Peyer's patch (tissue), 4 donors: Measurements from ENCODE around the gene BRD2. TPM values are rescaled to one million over a fixed set of nuclear protein-coding genes. Genes with fewer than 3 reads are reported as not detected.
A peak's percentile ranks its signal among the peaks of the same experiment; 100 is the strongest.

Experiments used
- DNase-seq, 3 donors: peaks; one replicate each; pipeline ENCODE4 v3.0.0-alpha.2; 2017 to 2019
- H3K27ac ChIP-seq, 4 donors: fragments of 200-600 bp; sonication (generic); one replicate each; pipeline ENCODE4 v1.5.1; 2016 to 2019
- H3K27me3 ChIP-seq, 2 donors: fragments of 200-600 bp; sonication (generic); one replicate each; pipeline ENCODE4 v1.5.1; 2019
- H3K36me3 ChIP-seq, 3 donors: fragments of 200-600 bp; sonication (generic); one replicate each; pipeline ENCODE4 v1.5.1; 2016 to 2019
- H3K4me1 ChIP-seq, 4 donors: fragments of 200-600 bp; sonication (generic); one replicate each; pipeline ENCODE4 v1.5.1; 2016 to 2019
- H3K4me3 ChIP-seq, 4 donors: fragments of 200-600 bp; sonication (generic); 1 replicate in 3 of 4; 2 replicates in 1 of 4; pipeline ENCODE4 v1.5.1; 2016 to 2019; ENCODE audit warnings: mild to moderate bottlenecking in 1 of 4
- H3K9me3 ChIP-seq, 4 donors: fragments of 200-600 bp; sonication (generic); one replicate each; pipeline ENCODE4 v1.5.1; 2016 to 2019; ENCODE audit warnings: mild to moderate bottlenecking in 1 of 4
- POLR2A ChIP-seq, 2 donors: fragments of 450-650 bp; IDR thresholded peaks; one replicate each; pipeline ENCODE4 v1.5.1; 2017; ENCODE audit warnings: antibody characterized with exemption in 2 of 2, mild to moderate bottlenecking in 2 of 2, moderate library complexity in 2 of 2
- total RNA-seq, 4 donors: library from RNA; depleted of rRNA; stranded (reverse); fragments of >200 nt; gene quantifications; one replicate each; pipeline ENCODE4 v1.1.0, GENCODE V29; 2016
- TF ChIP-seq, protein P1 (sequence below), 6 experiments: fragments of 450-650 bp in 4 of 6; fragments of 200-600 bp in 2 of 6; sonication (generic) in 1 of 6; IDR thresholded peaks; one replicate each; pipeline ENCODE4 v1.5.1; 2017 to 2019; ENCODE audit warnings: antibody characterized with exemption in 6 of 6, mild to moderate bottlenecking in 3 of 6, moderate library complexity in 1 of 6

Gene BRD2
- total RNA-seq, 4 donors from 2014 or later = 146 to 525 (median 205) TPM

DNA sequence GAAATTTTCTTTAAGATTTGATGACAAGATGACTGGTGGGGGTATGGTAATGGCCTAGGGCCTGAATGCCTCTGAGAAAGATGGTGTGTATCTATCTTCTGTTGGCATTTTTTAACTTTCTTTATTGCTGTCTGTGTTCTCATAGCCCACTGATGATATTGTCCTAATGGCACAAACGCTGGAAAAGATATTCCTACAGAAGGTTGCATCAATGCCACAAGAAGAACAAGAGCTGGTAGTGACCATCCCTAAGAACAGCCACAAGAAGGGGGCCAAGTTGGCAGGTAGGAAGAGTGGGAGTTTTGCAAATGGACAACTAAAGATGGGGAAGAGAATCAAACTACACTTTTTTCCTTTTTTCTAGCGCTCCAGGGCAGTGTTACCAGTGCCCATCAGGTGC, 7.5 kb downstream of the BRD2 start:
- H3K4me3 ChIP-seq = no peak overlapping the region
- no peaks in the 10 kb centered on the region for H3K9me3 ChIP-seq
- H3K4me1 ChIP-seq = peaks cover 0 to 58% (median 5%) of the 10 kb centered on the region in 4 donors
- H3K27ac ChIP-seq = no peak overlapping the region
- H3K36me3 ChIP-seq = peaks cover 3 to 76% (median 3%) of the 10 kb centered on the region in 3 donors
- no peak for TF ChIP-seq POLR2A (IDR thresholded peaks at IDR 0.05)
- TF ChIP-seq, protein P1, sequence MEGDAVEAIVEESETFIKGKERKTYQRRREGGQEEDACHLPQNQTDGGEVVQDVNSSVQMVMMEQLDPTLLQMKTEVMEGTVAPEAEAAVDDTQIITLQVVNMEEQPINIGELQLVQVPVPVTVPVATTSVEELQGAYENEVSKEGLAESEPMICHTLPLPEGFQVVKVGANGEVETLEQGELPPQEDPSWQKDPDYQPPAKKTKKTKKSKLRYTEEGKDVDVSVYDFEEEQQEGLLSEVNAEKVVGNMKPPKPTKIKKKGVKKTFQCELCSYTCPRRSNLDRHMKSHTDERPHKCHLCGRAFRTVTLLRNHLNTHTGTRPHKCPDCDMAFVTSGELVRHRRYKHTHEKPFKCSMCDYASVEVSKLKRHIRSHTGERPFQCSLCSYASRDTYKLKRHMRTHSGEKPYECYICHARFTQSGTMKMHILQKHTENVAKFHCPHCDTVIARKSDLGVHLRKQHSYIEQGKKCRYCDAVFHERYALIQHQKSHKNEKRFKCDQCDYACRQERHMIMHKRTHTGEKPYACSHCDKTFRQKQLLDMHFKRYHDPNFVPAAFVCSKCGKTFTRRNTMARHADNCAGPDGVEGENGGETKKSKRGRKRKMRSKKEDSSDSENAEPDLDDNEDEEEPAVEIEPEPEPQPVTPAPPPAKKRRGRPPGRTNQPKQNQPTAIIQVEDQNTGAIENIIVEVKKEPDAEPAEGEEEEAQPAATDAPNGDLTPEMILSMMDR (IDR thresholded peaks at IDR 0.05) = no peak
- H3K27me3 ChIP-seq = no peaks in the 10 kb centered on the region
- no peak for DNase-seq

GRCh38 chr6:32976334-32977069, 8.1 kb downstream of the BRD2 start:
- H3K4me3 ChIP-seq = no peak overlapping the region
- H3K36me3 ChIP-seq = peaks cover 3 to 82% (median 3%) of the 10 kb centered on the region in 3 donors
- no peak for DNase-seq
- peaks cover 0 to 62% (median 5%) of the 10 kb centered on the region in 4 donors for H3K4me1 ChIP-seq
- no peaks in the 10 kb centered on the region for H3K27me3 ChIP-seq
- no peak overlapping the region for H3K27ac ChIP-seq
- no peaks in the 10 kb centered on the region for H3K9me3 ChIP-seq
- TF ChIP-seq, protein P1 (IDR thresholded peaks at IDR 0.05) = no peak
- TF ChIP-seq POLR2A (IDR thresholded peaks at IDR 0.05) = no peak

DNA sequence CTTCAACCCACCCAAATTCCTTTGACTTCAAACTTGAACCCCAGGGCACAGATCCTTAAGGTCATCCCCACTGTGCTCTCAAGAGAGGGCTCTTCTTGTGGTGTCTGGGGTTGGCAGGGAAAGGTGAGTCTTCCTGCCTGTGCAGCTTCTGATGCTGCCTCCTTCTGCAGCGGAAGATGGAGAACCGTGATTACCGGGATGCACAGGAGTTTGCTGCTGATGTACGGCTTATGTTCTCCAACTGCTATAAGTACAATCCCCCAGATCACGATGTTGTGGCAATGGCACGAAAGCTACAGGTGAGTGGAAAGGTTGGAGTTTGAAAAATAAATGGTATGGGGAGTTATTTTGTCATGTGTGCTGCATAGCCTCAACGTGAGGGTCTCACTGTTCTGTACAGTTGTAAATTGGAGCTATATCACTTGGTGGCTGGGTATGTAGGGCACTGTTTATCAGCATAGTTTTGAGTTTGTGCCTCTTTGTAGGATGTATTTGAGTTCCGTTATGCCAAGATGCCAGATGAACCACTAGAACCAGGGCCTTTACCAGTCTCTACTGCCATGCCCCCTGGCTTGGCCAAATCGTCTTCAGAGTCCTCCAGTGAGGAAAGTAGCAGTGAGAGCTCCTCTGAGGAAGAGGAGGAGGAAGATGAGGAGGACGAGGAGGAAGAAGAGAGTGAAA, 9.0 kb downstream of the BRD2 start:
- Histone ChIP-seq H3K36me3 (peaks cover 3 to 84% (median 3%) of the 10 kb centered on the region in 3 donors), H3K27me3 (no peaks in the 10 kb centered on the region), H3K9me3 (no peaks in the 10 kb centered on the region), H3K4me1 (peaks cover 0 to 71% (median 7%) of the 10 kb centered on the region in 4 donors), H3K27ac (no peak overlapping the region), H3K4me3 (peak overlapping the region in 1 of 4 donors; percentile 6)
- no peak for DNase-seq
- TF ChIP-seq POLR2A (IDR thresholded peaks at IDR 0.05) = no peak
- TF ChIP-seq, protein P1 (IDR thresholded peaks at IDR 0.05) = no peak

- Histone ChIP-seq H3K27me3 (no peaks in the 10 kb centered on the region), H3K27ac (no peak overlapping the region), H3K4me1 (peaks cover 0 to 77% (median 7%) of the 10 kb centered on the region in 4 donors), H3K4me3 (no peak overlapping the region), H3K9me3 (no peaks in the 10 kb centered on the region), H3K36me3 (peaks cover 3 to 79% (median 3%) of the 10 kb centered on the region in 3 donors)
- TF ChIP-seq, protein P1 (IDR thresholded peaks at IDR 0.05) = no peak
- no peak for TF ChIP-seq POLR2A (IDR thresholded peaks at IDR 0.05)
- no peak for DNase-seq
Measured at GRCh38 chr6:32977953-32978324, 9.5 kb downstream of the BRD2 start.

GRCh38 chr6:32979720-32980487, 11.5 kb downstream of the BRD2 start:
- no peak for TF ChIP-seq POLR2A (IDR thresholded peaks at IDR 0.05)
- TF ChIP-seq, protein P1 (IDR thresholded peaks at IDR 0.05) = no peak
- H3K36me3 ChIP-seq = peaks cover 3 to 69% (median 3%) of the 10 kb centered on the region in 3 donors
- H3K9me3 ChIP-seq = no peaks in the 10 kb centered on the region
- H3K4me1 ChIP-seq = peaks cover 0 to 86% (median 4%) of the 10 kb centered on the region in 4 donors
- no peaks in the 10 kb centered on the region for H3K27me3 ChIP-seq
- H3K4me3 ChIP-seq = no peak overlapping the region
- H3K27ac ChIP-seq = no peak overlapping the region
- no peak for DNase-seq
